HEK293T (cell line): ENCODE measurements around the gene ERVMER34-1.

Source experiments
- CTCF ChIA-PET: fragments of 350-600 bp; formaldehyde crosslinking; extraction: SDS; loops from one replicate; lab custom pipeline; 2021; ENCODE audit warnings: antibody characterized with exemption, inconsistent platforms; lab: Yijun Ruan, JAX
- POLR2A ChIA-PET: fragments of 350-600 bp; formaldehyde crosslinking; extraction: SDS; loops from one replicate; lab custom pipeline; 2020; ENCODE audit warnings: antibody characterized with exemption, inconsistent platforms; lab: Yijun Ruan, JAX
- DNase-seq: peaks from one replicate; pipeline ENCODE4 v3.0.0; 2012; ENCODE audit warnings: mixed read lengths; ENCODE audit errors: extremely low spot score
- ARNT ChIP-seq: fragments of 450-650 bp; IDR thresholded peaks from 2 replicates; pipeline ENCODE4 v1.6.1; 2017; ENCODE audit warnings: mild to moderate bottlenecking
- BHLHE40 ChIP-seq: fragments of 450-650 bp; IDR thresholded peaks from 2 replicates; pipeline ENCODE4 v1.6.1; 2016; ENCODE audit warnings: mild to moderate bottlenecking, moderate library complexity, borderline replicate concordance
- CTBP1 ChIP-seq: fragments of 450-650 bp; IDR thresholded peaks from 2 replicates; pipeline ENCODE4 v1.6.1; 2016; ENCODE audit warnings: borderline replicate concordance
- ELF4 ChIP-seq: fragments of 450-650 bp; IDR thresholded peaks from 2 replicates; pipeline ENCODE4 v1.6.1; 2017; ENCODE audit warnings: antibody characterized with exemption
- FOXA1 ChIP-seq: fragments of 450-650 bp; IDR thresholded peaks from 2 replicates; pipeline ENCODE4 v1.6.1; 2016; ENCODE audit warnings: mild to moderate bottlenecking
- FOXK2 ChIP-seq: fragments of 450-650 bp; IDR thresholded peaks from 2 replicates; pipeline ENCODE4 v1.6.1; 2016; ENCODE audit warnings: mild to moderate bottlenecking
- FOXM1 ChIP-seq: fragments of 450-650 bp; IDR thresholded peaks from 2 replicates; pipeline ENCODE4 v1.6.1; 2017; ENCODE audit warnings: mild to moderate bottlenecking, borderline replicate concordance
- HDGF ChIP-seq: fragments of 450-650 bp; IDR thresholded peaks from 2 replicates; pipeline ENCODE4 v1.6.1; 2017; ENCODE audit warnings: antibody characterized with exemption, borderline replicate concordance
- L3MBTL2 ChIP-seq: fragments of 450-650 bp; conservative IDR thresholded peaks from 2 replicates; pipeline ENCODE4 v1.6.1; 2016; ENCODE audit warnings: mild to moderate bottlenecking
- LEF1 ChIP-seq: fragments of 450-650 bp; IDR thresholded peaks from 2 replicates; pipeline ENCODE4 v1.6.1; 2017; ENCODE audit warnings: mild to moderate bottlenecking, borderline replicate concordance
- NFRKB ChIP-seq: fragments of 450-650 bp; IDR thresholded peaks from 2 replicates; pipeline ENCODE4 v1.6.1; 2016; ENCODE audit warnings: mild to moderate bottlenecking, moderate library complexity
- PKNOX1 ChIP-seq: fragments of 450-650 bp; IDR thresholded peaks from 2 replicates; pipeline ENCODE4 v1.6.1; 2016
- SP1 ChIP-seq: fragments of 450-650 bp; IDR thresholded peaks from 2 replicates; pipeline ENCODE4 v1.6.1; 2017
- SUZ12 ChIP-seq: fragments of 450-650 bp; IDR thresholded peaks from 2 replicates; pipeline ENCODE4 v1.6.1; 2016; ENCODE audit warnings: mild to moderate bottlenecking
- TARDBP ChIP-seq: fragments of 450-650 bp; IDR thresholded peaks from 2 replicates; pipeline ENCODE4 v1.6.1; 2016
- ZNF384 ChIP-seq: fragments of 450-650 bp; IDR thresholded peaks from 2 replicates; pipeline ENCODE4 v1.6.1; 2016

ERVMER34-1 gene

GRCh38 chr4:52712251-52713130 lies 38.7 kb downstream of the ERVMER34-1 start:
- CTCF ChIA-PET: interaction anchor here (0.6 kb wide), 1 partner anchor 43 kb away, joined by 10 read pairs; no protein-coding TSS in a partner anchor
- peak; percentile 96 for DNase-seq
- peak; percentile 4; the same call in 1 of the 2 replicates for TF ChIP-seq L3MBTL2
- TF ChIP-seq HDGF: 0 out of 2 replicates have a peak, but pooled peaks have one; percentile 50
- no peak for TF ChIP-seq SUZ12
- no peak for TF ChIP-seq FOXK2
- TF ChIP-seq LEF1: no peak
- TF ChIP-seq BHLHE40: no peak
- no peak for TF ChIP-seq ELF4
- POLR2A ChIA-PET: interaction anchor here (0.5 to 5.5 kb wide), 27 partner anchors 8 to 868 kb away, joined by 3 to 80 read pairs (median 4); partner anchors contain the start of gene USP46

- TF ChIP-seq L3MBTL2: peak; percentile 96
- no peak for TF ChIP-seq ZNF384
- CTCF ChIA-PET: interaction anchor here (0.6 kb wide), 1 partner anchor 43 kb away, joined by 10 read pairs; no protein-coding TSS in a partner anchor
- no peak for DNase-seq
- POLR2A ChIA-PET: interaction anchor here (0.5 to 5.5 kb wide), 21 partner anchors 8 to 867 kb away, joined by 3 to 80 read pairs (median 4); partner anchors contain the start of gene USP46
Observed at GRCh38 chr4:52711834-52712250, 39.4 kb downstream of the ERVMER34-1 start.

- POLR2A ChIA-PET: interaction anchor here (1.1 to 5.5 kb wide), 8 partner anchors 7 to 266 kb away, joined by 3 to 80 read pairs (median 6); partner anchors contain the start of gene USP46
Observed at GRCh38 chr4:52711272-52711671, 40.0 kb downstream of the ERVMER34-1 start.

GRCh38 chr4:52709155-52709554 lies 42.1 kb downstream of the ERVMER34-1 start:
- TF ChIP-seq TARDBP (no peak), CTBP1 (no peak), L3MBTL2 (no peak), ARNT (no peak), FOXM1 (no peak), FOXA1 (no peak), SP1 (no peak), ELF4 (no peak), HDGF (no peak)
- ChIA-PET CTCF (no interaction called here), POLR2A (interaction anchor here (5.5 kb wide), 1 partner anchor 13 kb away, joined by 80 read pairs; no protein-coding TSS in a partner anchor)
- DNase-seq: no peak

More at GRCh38 chr4:52711272-52711671, 40.0 kb downstream of the ERVMER34-1 start:
- CTCF ChIA-PET: no interaction called here
- TF ChIP-seq NFRKB (no peak), HDGF (no peak), ARNT (no peak), L3MBTL2 (no peak), FOXA1 (no peak), PKNOX1 (no peak)
- no peak for DNase-seq

- TF ChIP-seq NFRKB (no peak), LEF1 (no peak), FOXK2 (no peak), ZNF384 (no peak), HDGF (no peak), ELF4 (no peak), CTBP1 (no peak), TARDBP (no peak), L3MBTL2 (no peak), SP1 (no peak), BHLHE40 (no peak), FOXM1 (no peak), ARNT (no peak), FOXA1 (no peak), PKNOX1 (no peak), SUZ12 (no peak)
- ChIA-PET POLR2A (interaction anchor here (1.2 kb wide), 1 partner anchor 8 kb away, joined by 7 read pairs; no protein-coding TSS in a partner anchor), CTCF (no interaction called here)
- no peak for DNase-seq
Observed at GRCh38 chr4:52704661-52705060, 46.6 kb downstream of the ERVMER34-1 start.

- no peak for DNase-seq
- CTCF ChIA-PET: interaction anchor here (0.7 kb wide), 1 partner anchor 117 kb away, joined by 3 read pairs; no protein-coding TSS in a partner anchor
- no peak for TF ChIP-seq HDGF
- POLR2A ChIA-PET: interaction anchor here (1.1 to 1.2 kb wide), 2 partner anchors 8 to 18 kb away, joined by 4 to 7 read pairs; no protein-coding TSS in a partner anchor
Observed at GRCh38 chr4:52704133-52704532, 47.1 kb downstream of the ERVMER34-1 start.

GRCh38 chr4:52701207-52701606 lies 50.0 kb downstream of the ERVMER34-1 start:
- no peak for DNase-seq
- ChIA-PET POLR2A (interaction anchor here (2.2 kb wide), 1 partner anchor 11 kb away, joined by 10 read pairs; no protein-coding TSS in a partner anchor), CTCF (no interaction called here)
- TF ChIP-seq FOXK2: no peak
- no peak for TF ChIP-seq LEF1
- TF ChIP-seq BHLHE40: no peak
- no peak for TF ChIP-seq ARNT
